HL-60/S4 treated with phorbol 12-myristate 13-acetate at 8.2 ng/mL for 4 days and 3 days (cell line): ENCODE data around the gene HIRA.
"Not testable (repeated sequence)": the region's sequence is repeated elsewhere in the genome, so short reads cannot be mapped to it uniquely, and the experiment has no call there.

ENCODE experiments used
- in situ Hi-C: fragments of 300-500 bp; cut with MboI; formaldehyde crosslinking; loops from 2 replicates; pipeline ENCODE4 v1.15.0; 2022; ENCODE audit warnings: low sequenced_read_pairs

Gene HIRA

GRCh38 chr22:19386248-19386647 lies 45.3 kb downstream of the HIRA start:
- in situ Hi-C loops = no loop called here

- in situ Hi-C loops = no loop called here
These were observed 46.2 kb downstream of the HIRA start for GRCh38 chr22:19385221-19385906.

- in situ Hi-C loops = no loop called here
These were observed 48.2 kb downstream of the HIRA start for GRCh38 chr22:19383292-19383691.

GRCh38 chr22:19382240-19382639 lies 49.3 kb downstream of the HIRA start:
- in situ Hi-C loops = no loop called here

- in situ Hi-C loops = no loop called here
These were observed 53.2 kb downstream of the HIRA start for GRCh38 chr22:19378344-19378674.

- in situ Hi-C loops = no loop called here
These were observed 53.8 kb downstream of the HIRA start for GRCh38 chr22:19377565-19378343.

GRCh38 chr22:19376971-19377370 lies 54.6 kb downstream of the HIRA start:
- in situ Hi-C loops = no loop called here

GRCh38 chr22:19376247-19376646 lies 55.3 kb downstream of the HIRA start:
- in situ Hi-C loops = no loop called here

GRCh38 chr22:19375435-19375834 lies 56.1 kb downstream of the HIRA start:
- in situ Hi-C loops = no loop called here

GRCh38 chr22:19374410-19374809 lies 57.1 kb downstream of the HIRA start:
- in situ Hi-C loops = no loop called here

- in situ Hi-C loops = no loop called here
These were observed 58.1 kb downstream of the HIRA start for GRCh38 chr22:19373450-19373849.

- in situ Hi-C loops = no loop called here
These were observed 59.6 kb downstream of the HIRA start for GRCh38 chr22:19371893-19372292.

GRCh38 chr22:19368876-19369275 lies 62.7 kb downstream of the HIRA start:
- in situ Hi-C loops = no loop called here

- in situ Hi-C loops = no loop called here
These were observed 63.7 kb downstream of the HIRA start for GRCh38 chr22:19367763-19368367.

- in situ Hi-C loops = not testable (repeated sequence)
These were observed 68.0 kb downstream of the HIRA start for GRCh38 chr22:19363541-19363940.

GRCh38 chr22:19361501-19362103 lies 69.9 kb downstream of the HIRA start:
- in situ Hi-C loops = no loop called here

GRCh38 chr22:19360862-19361261 lies 70.7 kb downstream of the HIRA start:
- in situ Hi-C loops = no loop called here

- in situ Hi-C loops = no loop called here
These were observed 71.2 kb downstream of the HIRA start for GRCh38 chr22:19360300-19360792.

- in situ Hi-C loops = no loop called here
These were observed 71.8 kb downstream of the HIRA start for GRCh38 chr22:19359554-19360299.

GRCh38 chr22:19358703-19359553 lies 72.6 kb downstream of the HIRA start:
- in situ Hi-C loops = no loop called here
